LoVo (cell line): Measurements from ENCODE around the gene BCL2L12.
"Not testable (repeated sequence)": the region's sequence is repeated elsewhere in the genome, so short reads cannot be mapped to it uniquely, and the experiment has no call there.

Experiments
- DNase-seq: peaks from one replicate; pipeline ENCODE4 v3.0.0-alpha.2; 2016; ENCODE audit warnings: low spot score

BCL2L12 gene

DNA sequence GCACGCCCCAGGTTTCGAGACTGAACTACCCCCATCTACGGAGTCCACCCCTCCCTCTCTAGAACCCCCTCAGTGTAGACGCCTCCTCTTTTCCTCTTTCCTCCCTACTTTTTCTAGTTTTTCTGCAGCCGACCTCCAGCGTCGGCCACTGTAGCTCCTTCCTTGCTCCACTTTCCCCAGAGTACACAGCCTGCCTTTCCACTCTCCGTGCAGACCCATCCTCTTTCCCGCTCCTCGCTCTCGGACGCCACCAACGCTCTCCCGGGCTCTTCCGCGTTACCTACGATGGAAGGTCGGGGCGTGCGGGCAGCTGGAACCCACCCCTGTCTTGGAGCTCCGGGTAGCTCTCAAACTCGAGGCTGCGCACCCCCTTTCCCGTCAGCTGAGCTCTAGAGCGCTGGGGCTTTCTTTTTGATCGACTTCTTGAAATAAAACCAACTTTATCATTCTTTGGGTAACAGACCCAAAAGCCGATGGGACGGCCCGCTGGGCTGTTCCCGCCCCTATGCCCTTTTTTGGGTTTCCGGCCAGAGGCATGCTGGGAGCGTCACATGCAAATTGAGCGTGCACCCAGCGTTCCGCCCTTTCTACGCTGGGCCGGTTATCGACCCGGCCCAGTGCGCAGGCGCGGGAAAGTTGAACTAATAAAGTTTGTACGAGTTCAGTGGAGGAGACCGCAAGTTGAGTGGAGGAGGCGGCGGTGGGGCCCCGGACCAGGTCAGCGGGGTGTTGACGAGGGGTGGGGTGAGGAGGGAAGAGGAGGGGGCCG, at the start of gene BCL2L12, which contains the start of gene IRF3:
Gene BCL2L12 (plus strand): TSS at position 583 of the 769 bp plus-strand sequence. CDS start 760 bp downstream, outside the sequence.
Gene IRF3 (minus strand): TSS at position 507 of the 769 bp plus-strand sequence. CDS start 1,019 bp downstream, outside the sequence.
- DNase-seq = peak; percentile 98

DNA sequence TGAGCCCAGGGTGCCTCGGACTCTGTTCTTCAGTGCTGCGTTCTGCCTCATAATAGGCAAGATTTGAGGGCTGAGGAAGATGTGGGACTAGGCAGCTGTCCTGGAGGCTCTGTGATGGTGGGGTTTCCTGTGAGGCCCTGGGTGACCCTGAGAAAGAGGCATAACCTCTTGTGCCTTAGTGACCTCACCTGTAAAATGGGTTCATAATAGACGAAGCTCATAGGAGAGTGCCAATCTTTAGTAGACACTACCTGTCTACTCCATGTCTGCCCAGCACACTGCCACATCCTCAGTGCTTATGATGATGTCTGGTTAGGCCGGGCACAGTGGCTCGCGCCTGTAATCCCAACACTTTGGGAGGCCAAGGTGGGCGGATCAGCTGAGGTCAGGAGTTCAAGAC, 49.2 kb upstream of the BCL2L12 start:
- DNase-seq = no peak

GRCh38 chr19:49616945-49617344, 48.8 kb upstream of the BCL2L12 start:
- no peak for DNase-seq

GRCh38 chr19:49617860-49618259, 47.9 kb upstream of the BCL2L12 start:
- not testable (repeated sequence) for DNase-seq

- DNase-seq = no peak
Measured at GRCh38 chr19:49624967-49625910, 40.5 kb upstream of the BCL2L12 start.

- DNase-seq = no peak
Measured at GRCh38 chr19:49626226-49626625, 39.5 kb upstream of the BCL2L12 start.

DNA sequence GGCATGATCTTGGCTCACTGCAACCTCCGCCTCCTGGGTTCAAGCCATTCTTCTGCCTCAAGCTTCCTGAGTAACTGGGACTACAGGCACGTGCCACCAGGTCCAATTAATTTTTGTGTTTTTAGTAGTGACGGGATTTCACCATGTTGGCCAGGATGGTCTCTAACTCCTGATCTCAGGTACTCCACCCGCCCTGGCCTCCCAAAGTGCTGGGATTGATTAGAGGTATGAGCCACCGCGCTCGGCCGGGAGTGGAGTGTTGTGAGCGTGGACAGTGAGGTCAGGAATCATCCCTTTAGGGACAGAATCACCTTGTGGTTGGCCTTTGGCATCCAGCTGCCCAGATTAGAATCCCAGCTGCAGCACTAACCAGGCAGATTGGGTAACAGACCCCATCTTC, 36.1 kb upstream of the BCL2L12 start:
- DNase-seq = no peak

GRCh38 chr19:49631014-49631588, 34.6 kb upstream of the BCL2L12 start:
- DNase-seq = no peak

DNA sequence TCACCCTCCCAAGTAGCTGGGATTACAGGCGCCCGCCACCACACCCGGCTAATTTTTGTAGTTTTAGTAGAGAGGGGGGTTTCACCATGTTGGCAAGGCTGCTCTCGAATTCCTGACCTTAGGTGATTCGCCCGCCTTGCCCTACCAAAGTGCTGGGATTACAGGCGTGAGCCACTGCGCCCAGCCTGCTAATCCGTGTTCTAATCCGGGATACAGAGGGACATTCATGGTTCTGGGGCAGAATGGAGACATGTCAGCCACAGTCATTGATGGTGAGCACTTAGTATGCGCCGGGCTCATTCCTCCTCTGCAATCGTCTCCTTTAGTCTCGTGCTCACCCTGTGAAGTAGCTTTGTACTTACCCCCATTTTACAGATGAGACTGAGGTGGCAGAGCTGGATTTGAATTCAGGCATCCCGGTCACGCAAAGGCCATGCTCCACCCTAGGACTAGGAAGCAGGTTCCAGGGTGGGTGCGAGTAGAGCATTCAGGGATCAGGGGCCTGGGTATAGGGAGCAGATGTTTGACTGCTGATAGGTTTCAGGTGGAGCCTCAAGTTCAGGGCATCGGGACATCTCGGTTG, 34.0 kb upstream of the BCL2L12 start:
- DNase-seq = no peak

DNA sequence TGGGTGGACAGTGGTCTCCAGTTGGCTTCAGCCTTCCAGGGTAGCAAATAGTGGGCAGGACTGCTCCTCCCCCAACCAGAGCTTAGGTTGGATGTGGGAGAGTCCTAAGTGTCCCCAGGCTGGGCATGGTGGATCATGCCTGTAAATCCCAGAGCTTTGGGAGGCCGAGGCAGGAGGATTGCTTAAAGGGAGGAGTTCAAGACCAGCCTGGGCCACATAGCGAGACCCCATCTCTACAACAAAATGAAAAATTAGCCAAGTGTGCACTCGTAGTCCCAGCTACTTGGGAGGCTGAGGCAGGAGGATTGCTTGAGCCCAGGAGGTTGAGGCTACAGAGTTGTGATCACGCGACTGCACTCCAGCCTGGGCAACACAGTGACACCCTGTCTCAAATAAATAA, 33.2 kb upstream of the BCL2L12 start:
- DNase-seq = no peak

- not testable (repeated sequence) for DNase-seq
Measured at GRCh38 chr19:49633273-49633672, 32.5 kb upstream of the BCL2L12 start.

DNA sequence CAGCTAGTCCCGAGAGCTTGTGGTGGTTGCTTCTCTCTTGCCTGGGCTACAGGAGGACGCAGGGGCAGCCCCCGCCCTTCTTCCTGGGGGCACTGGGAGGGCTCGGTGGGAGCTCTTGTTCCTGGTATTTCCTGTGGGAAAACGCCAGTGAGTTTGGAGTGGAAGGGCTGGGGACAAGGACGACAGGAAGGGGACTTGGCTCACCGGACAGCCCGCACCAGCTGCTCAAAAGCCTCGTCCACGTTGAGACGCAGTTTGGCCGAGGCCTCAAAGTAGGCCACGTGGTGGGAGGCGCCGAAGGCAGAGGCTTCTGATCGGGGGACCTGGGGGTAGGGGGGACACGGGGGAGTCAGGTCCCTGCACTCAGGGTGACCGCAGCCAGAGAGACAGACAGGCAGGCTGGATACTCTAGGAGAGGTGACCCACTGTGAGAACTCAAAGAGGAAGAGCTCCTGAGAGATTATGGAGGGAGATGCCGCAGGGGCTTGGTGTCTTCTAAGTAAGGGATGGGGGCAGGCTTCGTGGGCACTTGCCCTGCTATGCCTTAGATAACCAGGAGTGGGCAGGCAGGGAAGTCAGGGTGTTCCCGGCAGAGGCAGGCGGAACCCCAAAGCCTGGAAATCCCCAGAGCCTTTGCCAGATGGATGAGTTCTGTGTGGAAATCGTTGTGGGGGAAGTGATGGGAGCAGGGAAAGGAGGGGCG, 30.1 kb upstream of the BCL2L12 start:
- no peak for DNase-seq

DNA sequence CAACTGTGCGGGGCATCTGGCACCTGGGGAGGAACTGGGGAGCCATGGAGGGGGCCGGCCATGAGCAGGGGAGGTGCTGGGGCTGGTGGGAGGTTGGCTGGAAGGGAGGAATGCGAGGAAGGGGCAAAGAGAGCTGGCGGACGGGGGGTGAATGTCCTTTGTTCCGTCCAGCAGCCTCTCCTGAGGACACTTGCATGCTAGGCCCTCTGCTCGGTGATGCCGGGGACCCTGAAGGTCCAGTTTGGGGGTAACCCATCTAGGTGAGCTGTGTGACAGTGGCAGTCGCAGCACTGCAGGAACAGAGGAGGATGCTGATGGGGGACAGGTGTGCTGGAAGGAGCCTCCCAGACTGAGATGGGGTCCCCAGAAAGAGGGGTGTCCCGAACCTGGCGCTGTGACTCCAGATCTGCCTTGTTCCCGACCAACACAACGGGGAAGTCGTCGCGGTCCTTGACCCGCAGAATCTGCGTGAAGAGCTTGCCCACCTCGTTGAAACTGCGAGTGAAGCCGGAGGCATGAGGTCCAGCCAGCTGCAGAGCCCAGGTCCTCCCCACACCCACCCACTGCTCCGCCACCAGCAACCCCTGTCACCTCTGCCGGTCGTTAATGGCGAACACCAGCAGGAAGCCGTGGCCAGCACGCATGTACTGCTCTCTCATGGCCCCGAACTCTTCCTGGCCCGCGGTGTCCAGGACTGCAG, 29.4 kb upstream of the BCL2L12 start:
- no peak for DNase-seq

GRCh38 chr19:49637821-49638738, 27.7 kb upstream of the BCL2L12 start:
- peak; percentile 85 for DNase-seq

- DNase-seq = no peak
Measured at GRCh38 chr19:49639401-49640112, 26.2 kb upstream of the BCL2L12 start.

DNA sequence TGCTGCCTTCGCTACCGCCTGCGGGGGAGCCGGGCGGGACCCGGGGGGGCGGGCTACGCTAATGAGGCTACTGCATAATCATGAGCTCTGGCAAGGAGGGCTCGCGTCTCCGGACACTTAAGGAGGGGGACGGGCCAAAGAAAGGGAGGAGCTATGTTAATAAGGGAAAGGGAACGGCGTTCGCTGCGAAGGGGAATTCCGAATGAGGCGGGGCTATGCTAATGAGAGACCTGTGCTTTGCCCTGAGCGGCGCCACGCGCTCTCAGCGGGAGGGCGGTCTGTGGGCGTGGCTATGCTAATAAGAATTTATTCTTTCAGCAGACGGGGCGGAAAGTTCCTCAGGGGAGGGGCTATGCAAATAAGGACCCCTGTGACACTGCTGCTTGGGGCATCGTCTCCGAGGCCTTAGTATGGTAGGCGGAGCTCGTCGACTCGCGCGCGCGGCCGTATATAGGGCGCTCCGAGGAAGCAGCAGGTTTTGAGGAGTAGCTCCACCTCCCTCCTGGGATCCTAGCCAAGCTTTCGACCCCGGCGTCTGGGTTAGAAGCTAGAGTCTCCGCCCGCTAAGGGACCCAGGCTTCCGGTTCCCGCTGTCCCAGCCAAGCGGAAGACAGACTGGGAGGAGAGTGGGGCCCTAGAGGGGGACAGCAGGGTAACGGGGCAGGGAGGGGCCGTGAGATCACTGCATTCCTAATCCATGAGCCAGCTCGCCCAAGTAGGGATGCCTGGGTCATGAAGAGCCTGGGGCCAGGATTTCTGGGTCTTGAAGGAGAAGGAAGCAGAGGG, 25.4 kb upstream of the BCL2L12 start, which contains the start of gene RRAS:
Gene RRAS (minus strand): TSS at position 31 of the 786 bp plus-strand sequence. CDS start 45 bp downstream, outside the sequence.
- DNase-seq = peak; percentile 99

- peak; percentile 99 for DNase-seq
Measured at GRCh38 chr19:49641688-49642491, 23.8 kb upstream of the BCL2L12 start, which contains the start of gene SCAF1. Gene SCAF1, plus strand, starts transcription at chr19:49642209. Its CDS starts 2,818 bp downstream, at chr19:49645027.
